Activated CD4-positive, alpha-beta T cell treated with anti-CD3 and anti-CD28 coated beads, Interleukin-2, amount 50 U/mL, for 16 hours (primary cell): Measurements from ENCODE around the gene COL12A1.
"Not testable (repeated sequence)": the region's sequence is repeated elsewhere in the genome, so short reads cannot be mapped to it uniquely, and the experiment has no call there.

Source experiments
- DNase-seq: peaks from one replicate; pipeline ENCODE4 v3.0.0-alpha.2; 2020

Gene COL12A1

GRCh38 chr6:75211920-75212590 is 6.2 kb upstream of the COL12A1 start:
- DNase-seq = no peak

GRCh38 chr6:75210885-75211739 is 5.3 kb upstream of the COL12A1 start:
- DNase-seq = peak; percentile 64

GRCh38 chr6:75209184-75209723 is 3.4 kb upstream of the COL12A1 start:
- DNase-seq = no peak

GRCh38 chr6:75208298-75209183 is 2.7 kb upstream of the COL12A1 start:
- DNase-seq = peak; percentile 83

- no peak for DNase-seq
These were observed 906 bp upstream of the COL12A1 start for GRCh38 chr6:75206576-75207342.

GRCh38 chr6:75204959-75205775 is 686 bp downstream of the COL12A1 start:
- no peak for DNase-seq

GRCh38 chr6:75204217-75204958 is 1.5 kb downstream of the COL12A1 start:
- peak; percentile 54 for DNase-seq

- DNase-seq = no peak
These were observed 2.1 kb downstream of the COL12A1 start for GRCh38 chr6:75203721-75204120.

- DNase-seq = no peak
These were observed 3.1 kb downstream of the COL12A1 start for GRCh38 chr6:75202676-75203131.

- no peak for DNase-seq
These were observed 3.8 kb downstream of the COL12A1 start for GRCh38 chr6:75201901-75202672.

- no peak for DNase-seq
These were observed 4.8 kb downstream of the COL12A1 start for GRCh38 chr6:75201021-75201420.

- DNase-seq = no peak
These were observed 6.0 kb downstream of the COL12A1 start for GRCh38 chr6:75199889-75200288.

- no peak for DNase-seq
These were observed 9.7 kb downstream of the COL12A1 start for GRCh38 chr6:75196081-75196687.

- DNase-seq = no peak
These were observed 17.5 kb downstream of the COL12A1 start for GRCh38 chr6:75188221-75188925.

- DNase-seq = not testable (repeated sequence)
These were observed 19.3 kb downstream of the COL12A1 start for GRCh38 chr6:75186581-75186980.

- no peak for DNase-seq
These were observed 22.7 kb downstream of the COL12A1 start for GRCh38 chr6:75183099-75183541.

GRCh38 chr6:75180864-75181263 is 25.0 kb downstream of the COL12A1 start:
- no peak for DNase-seq

GRCh38 chr6:75178757-75179156 is 27.1 kb downstream of the COL12A1 start:
- no peak for DNase-seq
